Uterus (tissue), 2 donors: Measurements from ENCODE around the gene STAG1.
"Not testable (repeated sequence)": the region's sequence is repeated elsewhere in the genome, so short reads cannot be mapped to it uniquely, and the experiment has no call there.

Experiments
- POLR2A ChIP-seq, 2 donors: fragments of 450-650 bp; IDR thresholded peaks; one replicate each; pipeline ENCODE4 v1.6.1; 2016; ENCODE audit warnings: antibody characterized with exemption in 2 of 2, mild to moderate bottlenecking in 1 of 2, moderate library complexity in 1 of 2
- TF ChIP-seq, protein P1 (sequence below), 4 experiments: fragments of 200-600 bp in 2 of 4; fragments of 450-650 bp in 2 of 4; sonication (generic) in 2 of 4; IDR thresholded peaks; one replicate each; pipeline ENCODE4 v1.5.1; 2016 to 2019; ENCODE audit warnings: antibody characterized with exemption in 4 of 4, mild to moderate bottlenecking in 2 of 4, moderate library complexity in 1 of 4

DNA sequence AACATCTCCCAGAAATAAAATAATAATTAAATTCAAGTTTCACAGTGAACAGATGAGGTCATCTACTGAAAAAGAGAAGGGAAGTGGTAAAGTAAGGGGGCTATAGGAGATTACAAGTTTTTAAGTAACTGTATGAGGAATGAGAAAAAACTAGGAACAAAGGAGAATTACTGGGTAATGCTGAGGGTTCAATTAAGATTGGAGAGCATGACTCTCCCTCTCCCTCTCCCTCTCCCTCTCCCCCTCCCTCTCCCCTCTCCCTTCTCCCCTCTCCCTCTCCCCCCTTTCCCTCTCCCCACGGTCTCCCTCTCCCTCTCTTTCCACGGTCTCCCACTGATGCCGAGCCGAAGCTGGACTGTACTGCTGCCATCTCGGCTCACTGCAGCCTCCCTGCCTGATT is 29.8 kb downstream of the STAG1 start:
- not testable (repeated sequence) for TF ChIP-seq POLR2A (IDR thresholded peaks at IDR 0.05)
- TF ChIP-seq, protein P1, sequence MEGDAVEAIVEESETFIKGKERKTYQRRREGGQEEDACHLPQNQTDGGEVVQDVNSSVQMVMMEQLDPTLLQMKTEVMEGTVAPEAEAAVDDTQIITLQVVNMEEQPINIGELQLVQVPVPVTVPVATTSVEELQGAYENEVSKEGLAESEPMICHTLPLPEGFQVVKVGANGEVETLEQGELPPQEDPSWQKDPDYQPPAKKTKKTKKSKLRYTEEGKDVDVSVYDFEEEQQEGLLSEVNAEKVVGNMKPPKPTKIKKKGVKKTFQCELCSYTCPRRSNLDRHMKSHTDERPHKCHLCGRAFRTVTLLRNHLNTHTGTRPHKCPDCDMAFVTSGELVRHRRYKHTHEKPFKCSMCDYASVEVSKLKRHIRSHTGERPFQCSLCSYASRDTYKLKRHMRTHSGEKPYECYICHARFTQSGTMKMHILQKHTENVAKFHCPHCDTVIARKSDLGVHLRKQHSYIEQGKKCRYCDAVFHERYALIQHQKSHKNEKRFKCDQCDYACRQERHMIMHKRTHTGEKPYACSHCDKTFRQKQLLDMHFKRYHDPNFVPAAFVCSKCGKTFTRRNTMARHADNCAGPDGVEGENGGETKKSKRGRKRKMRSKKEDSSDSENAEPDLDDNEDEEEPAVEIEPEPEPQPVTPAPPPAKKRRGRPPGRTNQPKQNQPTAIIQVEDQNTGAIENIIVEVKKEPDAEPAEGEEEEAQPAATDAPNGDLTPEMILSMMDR (IDR thresholded peaks at IDR 0.05): not testable (repeated sequence)
